Measurements from ENCODE around the gene HSPB1.
"Not testable (repeated sequence)": the region's sequence is repeated elsewhere in the genome, so short reads cannot be mapped to it uniquely, and the experiment has no call there.

HSPB1 gene

DNA sequence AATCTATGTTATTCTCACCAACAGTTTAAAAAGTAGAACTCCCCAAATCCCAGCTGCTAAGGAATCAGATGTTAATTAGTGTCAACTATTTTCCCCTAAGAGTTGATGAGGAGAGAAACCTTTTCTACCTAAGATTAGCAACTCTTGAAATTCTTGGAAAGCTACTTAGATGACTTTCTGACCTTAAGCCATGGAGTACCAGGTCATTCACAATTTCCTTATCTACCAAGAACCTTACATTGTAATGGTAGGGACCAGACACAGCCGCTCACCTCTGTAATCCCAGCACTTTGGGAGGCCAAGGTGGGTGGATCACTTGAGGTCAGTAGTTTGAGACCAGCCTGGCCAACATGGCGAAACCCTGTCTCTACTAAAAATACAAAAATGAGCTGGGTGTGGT lies 32.9 kb downstream of the HSPB1 start:
- not testable (repeated sequence) for DNase-seq

DNA sequence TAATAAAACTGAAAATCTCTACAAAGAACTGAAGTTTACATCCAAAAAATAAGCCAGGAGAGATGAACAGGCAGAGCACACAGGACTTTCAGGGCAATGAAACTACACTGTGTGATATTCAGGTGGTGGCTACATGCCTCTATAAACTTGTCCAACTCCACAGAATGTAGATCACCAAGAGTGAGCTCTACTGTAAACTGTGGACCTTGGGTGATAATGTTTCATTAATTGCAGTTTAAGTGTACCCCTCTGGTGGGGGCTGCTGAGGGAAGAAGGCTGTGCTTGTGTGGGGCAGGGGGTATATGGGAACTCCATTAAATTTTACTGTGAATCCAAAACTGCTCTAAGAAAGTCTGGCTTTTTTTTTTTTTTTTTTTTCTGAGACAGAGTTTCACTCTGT lies 33.6 kb downstream of the HSPB1 start:
- no peak for DNase-seq

DNA sequence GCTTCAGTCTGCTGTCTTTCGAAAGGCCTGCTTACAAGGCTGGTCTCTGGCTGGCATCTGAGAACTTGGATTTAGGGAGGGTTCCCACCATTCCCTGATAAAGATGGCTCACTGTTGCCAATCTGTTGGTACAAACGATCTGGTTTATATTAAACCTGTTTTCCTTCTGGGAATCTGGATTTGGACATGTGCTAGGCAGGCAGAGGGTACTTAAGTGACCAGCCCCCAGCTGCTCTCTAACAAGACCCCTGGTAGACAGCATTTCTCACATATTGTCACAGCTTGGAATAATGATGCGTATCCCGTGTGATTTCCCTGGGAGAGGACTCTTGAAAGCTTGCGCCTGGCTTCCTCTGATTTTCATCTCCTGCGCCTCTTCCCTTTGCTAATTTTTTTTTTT lies 34.7 kb downstream of the HSPB1 start:
- DNase-seq: no peak

DNA sequence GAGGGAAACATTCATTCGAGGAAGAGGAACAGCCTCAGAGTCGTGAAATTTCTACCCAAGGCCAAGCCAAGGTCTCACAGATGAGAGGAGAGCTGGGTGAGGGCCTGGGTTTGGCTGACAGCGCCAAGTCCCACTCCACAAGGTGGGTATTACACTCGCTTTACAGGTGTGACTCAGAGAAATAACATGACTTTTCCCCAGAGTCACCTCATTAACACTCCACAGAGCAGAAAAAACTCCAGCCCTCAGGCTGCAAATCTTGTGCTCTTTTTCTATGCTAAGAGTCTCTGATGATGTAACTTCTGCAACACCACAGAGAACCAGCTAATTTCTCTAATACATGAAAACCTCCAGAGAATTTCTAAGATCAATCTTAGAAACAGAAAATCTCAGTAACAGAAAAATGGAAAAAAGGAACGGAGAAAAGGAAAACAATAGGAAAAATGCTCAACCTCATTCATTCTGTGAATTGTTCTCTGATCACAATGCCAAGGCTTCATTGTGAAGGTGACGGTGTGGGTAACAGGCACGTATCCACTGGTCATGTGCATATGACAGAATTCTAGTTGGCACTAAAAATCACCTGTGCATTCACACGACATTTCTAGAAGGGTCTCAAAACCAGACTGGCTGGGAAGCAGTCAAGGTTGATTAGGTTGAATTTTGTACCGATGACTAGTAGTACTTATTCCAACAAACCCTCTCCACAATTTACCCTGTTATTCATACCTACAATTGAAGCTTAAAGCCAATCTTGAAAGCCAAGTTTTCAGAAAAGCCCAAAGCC lies 36.0 kb downstream of the HSPB1 start:
- DNase-seq: no peak

DNA sequence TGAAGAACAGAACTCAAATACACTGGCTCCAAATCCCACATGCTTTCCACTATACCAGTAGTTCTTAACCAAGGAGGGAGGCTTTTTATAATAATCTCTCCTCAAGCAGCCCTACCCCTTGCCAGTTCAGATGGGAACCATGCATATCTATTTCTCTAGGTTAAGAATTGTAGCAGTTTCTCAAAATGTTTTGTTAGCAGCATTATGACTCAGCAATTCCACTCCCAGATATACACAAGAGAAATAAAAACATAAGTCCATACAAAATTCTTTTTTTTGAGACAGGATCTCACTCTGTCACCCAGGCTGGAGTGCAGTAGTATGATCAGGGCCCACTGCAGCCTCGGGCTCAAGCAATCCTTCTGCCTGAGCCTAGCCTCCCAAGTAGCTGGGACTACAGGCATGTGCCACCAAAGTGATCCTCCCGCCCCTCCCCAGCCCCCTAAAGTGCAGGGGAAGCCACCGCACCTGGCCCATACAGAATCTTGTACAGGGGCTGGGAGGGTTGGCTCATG lies 38.2 kb downstream of the HSPB1 start:
- no peak for DNase-seq

DNA sequence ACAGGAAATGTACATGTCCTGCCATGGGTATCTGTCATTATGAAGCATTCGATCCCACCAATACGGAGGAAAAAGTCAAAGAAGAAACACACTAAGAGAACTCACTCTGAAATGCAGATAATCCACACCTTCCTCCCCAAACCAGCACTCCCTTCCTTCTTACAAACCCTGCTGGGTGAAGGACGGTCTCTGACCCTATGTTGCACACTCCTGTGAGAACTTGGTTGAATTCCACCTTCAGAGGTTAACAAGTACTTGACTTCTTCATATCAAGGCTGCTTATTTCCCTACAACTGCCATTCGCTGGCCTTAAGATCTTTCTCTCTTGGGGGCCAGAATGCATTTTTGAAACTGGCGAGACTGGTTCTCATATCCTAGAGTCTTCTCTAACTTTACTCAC lies 39.7 kb downstream of the HSPB1 start:
- DNase-seq: no peak

DNA sequence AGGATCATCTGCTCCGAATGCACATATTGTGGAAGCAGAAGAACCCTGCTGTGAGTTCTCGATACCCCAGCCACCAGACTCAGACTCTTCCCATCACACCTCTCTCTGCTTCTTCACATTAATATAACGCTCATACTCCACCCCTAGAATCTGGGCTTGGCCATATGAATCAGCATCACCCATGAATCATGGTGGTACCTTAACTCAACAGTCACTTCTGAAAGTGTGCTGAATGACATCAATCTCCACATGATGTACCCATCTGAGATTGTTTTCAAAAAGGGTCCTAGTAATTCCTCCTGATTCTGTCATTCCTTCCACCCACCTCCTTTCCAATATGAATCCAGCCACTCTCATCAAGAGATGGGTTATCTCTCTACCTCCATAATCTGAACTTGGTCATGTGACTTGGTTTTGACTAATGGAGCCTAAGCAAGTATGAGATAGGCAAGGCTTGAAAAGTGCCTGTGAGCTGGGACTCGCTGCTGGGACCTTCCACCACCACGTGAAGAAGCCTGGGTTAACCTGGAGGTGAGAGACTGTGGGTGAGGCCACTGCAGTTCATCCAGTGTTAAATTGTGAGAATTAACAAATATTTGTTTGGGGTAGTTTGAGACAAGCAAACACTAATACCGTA lies 40.9 kb downstream of the HSPB1 start:
- no peak for DNase-seq

DNA sequence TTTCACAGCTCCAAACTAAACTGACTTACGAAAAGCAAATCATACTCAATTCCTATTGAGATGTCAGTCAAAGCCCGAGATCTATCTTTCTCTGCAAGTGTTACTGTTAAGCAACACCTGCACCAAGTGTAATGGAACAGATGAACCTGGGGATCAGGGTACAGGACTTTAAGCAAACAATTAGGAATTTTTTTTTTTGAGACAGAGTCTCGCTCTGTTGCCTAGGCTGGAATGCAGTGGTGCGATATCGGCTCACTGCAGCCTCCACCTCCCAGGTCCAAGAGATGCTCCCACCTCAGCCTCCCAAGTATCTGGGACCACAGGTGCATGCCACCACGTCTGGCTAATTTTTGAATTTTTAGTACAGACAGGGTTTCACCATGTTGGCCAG lies 41.5 kb downstream of the HSPB1 start:
- no peak for DNase-seq

DNA sequence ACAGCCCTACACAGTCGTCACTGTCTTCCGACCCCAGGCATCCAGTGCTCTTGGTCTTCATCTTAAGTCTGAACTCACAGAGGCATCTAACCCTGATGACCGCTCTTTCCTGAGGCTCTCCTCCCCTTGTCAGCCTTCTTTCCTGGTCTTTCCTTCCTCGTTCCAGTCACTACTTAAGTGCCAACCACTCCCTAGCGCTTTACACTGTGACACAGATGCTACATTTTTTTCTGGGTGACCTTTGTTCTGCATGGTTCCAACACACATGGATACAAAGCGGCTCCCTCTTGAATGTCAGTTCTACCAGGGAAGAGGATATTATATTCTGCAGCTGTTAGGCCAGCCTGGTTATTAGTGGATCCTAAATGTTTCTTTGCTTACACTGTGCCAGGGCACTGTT lies 43.6 kb downstream of the HSPB1 start:
- no peak for DNase-seq

DNA sequence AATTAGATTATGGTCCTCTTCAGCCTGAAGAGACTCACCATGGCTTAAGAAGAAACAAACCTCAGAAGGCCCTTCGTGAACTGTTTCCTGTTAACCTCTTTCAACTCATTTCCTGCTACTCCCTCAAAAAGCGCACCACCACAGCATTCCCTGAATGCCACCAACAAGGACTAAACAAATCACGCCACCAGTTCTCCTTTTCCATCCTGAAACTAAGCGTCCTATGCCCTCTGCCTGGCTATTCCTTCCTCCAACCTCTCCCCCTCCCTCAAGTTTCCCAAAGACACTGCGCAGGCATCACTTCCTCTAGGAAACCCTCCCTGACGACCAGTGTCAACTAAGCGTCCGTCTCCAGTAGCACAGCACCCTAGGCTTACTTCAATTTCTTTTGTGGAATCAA lies 44.3 kb downstream of the HSPB1 start:
- no peak for DNase-seq

DNA sequence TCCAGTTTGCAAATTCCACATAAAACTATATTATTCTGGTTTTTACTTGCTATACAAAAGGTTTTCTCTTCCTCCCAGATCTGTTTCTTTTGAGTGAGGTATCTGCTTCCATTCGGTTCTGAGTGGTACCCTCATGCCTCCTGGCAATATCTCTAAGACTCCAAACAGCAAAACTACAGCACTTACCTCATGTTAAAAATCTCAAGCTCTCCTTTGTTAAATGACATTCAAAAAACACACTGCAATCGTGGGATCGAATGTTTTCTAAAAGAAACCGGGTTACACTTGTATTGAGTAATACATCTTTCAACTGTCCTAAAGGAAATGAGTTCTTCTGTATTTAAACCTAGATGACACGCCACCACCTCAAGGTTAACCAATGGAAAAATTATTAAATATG lies 45.2 kb downstream of the HSPB1 start:
- no peak for DNase-seq

DNA sequence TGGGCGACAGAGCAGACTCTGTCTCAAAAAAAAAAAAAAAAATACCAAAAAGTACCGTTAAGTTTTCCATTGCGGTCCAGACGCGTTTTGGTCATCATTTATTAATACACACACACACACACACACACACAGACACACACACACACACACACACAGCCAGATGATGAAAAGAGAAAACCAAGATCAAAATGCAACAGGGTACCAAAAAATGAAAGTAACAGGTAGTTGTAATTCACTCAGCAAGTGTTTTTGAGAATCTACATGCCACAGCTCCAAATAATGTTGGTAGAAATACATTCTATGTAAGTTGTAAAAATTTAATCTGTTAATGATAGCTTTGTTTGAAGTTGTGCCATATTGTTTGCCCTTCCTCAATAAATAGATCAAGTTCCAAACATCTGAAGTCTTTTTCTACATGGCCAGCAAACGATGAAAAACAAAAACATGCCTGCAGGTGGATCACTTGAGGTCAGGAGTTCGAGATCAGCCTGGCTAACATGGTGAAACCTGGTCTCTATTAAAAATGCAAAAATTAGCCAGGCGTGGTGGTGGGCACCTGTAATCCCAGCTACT lies 46.9 kb downstream of the HSPB1 start:
- DNase-seq: no peak

DNA sequence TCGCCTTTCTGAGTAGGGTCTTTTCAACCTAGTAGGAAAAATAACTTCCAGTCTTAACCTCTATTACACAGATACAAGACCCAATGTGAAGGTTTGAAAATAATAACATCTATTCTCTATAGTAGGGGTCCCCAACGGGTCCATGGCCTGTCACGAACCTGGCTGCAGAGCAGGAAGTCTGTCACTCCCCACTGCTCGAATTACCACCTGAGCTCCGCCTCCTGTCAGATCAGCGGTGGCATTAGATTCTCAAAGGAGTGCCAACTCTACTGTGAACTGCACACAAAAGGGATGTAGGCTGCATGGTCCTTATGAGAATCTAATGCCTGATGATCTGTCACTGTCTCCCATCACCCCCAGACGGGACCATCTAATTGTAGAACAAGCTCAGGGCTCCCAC lies 48.9 kb downstream of the HSPB1 start:
- DNase-seq: no peak

DNA sequence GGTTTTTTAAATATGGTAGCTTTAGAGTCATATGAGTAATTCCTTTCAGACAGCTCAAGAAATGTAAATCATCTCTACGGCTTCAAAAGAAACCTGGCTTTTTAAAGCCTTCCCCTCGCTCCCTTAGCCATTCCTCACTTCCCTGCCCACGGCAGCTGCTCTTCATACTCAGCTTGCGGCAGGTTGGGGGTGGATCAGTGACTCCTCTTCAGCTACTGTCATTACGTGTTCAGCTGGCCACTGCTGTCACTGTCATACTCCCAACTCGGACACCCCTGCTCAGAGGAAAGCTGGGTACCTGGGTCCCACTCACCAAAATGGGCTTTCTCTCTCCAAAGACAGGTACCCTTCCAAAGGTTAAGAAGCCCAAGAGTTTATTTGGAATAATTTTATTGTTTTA lies 49.7 kb downstream of the HSPB1 start:
- DNase-seq: no peak

DNA sequence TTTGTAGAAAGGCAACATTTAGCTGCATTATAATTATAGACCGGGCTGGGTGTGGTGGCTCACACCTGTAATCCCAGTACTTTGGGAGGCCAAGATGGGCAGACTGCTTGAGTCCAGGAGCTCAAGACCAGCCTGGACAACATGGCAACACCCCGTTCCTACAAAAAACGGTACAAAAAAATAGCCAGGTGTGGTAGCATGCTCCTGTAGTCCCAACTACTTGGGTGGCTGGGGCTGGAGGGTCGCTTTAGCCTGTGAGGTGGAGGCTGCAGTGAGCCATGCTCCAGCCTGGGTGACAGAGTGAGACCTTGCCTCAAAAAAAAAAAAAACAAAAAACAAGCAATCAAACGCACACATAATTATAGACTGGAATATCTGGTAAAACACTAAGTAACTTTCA lies 51.3 kb downstream of the HSPB1 start:
- no peak for DNase-seq

All from NCI-H1694 (cell line).